Transverse colon (tissue), 4 donors: ENCODE results near the gene GPN2. TPM values are rescaled to one million over a fixed set of nuclear protein-coding genes. Genes with fewer than 3 reads are reported as not detected.
A peak's percentile ranks its signal among the peaks of the same experiment; 100 is the strongest.

Experiments used
- DNase-seq: peaks from one replicate; pipeline ENCODE4 v3.0.0-alpha.2; 2019
- H3K27ac ChIP-seq, 4 donors: fragments of 200-600 bp; sonication (generic); 2 replicates each; pipeline ENCODE4 v1.5.1; 2016 to 2018; ENCODE audit warnings: inconsistent platforms in 4 of 4
- H3K27me3 ChIP-seq: fragments of 200-600 bp; sonication (generic); 2 replicates; pipeline ENCODE4 v1.5.1; 2017; ENCODE audit warnings: inconsistent platforms
- H3K36me3 ChIP-seq, 4 donors: fragments of 200-600 bp; sonication (generic); 2 replicates each; pipeline ENCODE4 v1.5.1; 2017 to 2019; ENCODE audit warnings: inconsistent platforms in 4 of 4
- H3K4me1 ChIP-seq, 4 donors: fragments of 200-600 bp; sonication (generic); 2 replicates each; pipeline ENCODE4 v1.5.1; 2017 to 2020; ENCODE audit warnings: inconsistent platforms in 4 of 4
- H3K4me3 ChIP-seq, 4 donors: fragments of 200-600 bp; sonication (generic); 1 replicate in 1 of 4; 2 replicates in 3 of 4; pipeline versions ENCODE4 v1.5.1 to v1.6.1; 2017 to 2019; ENCODE audit warnings: inconsistent platforms in 4 of 4
- H3K9me3 ChIP-seq, 2 donors: fragments of 200-600 bp; sonication (generic); 2 replicates each; pipeline ENCODE4 v1.5.1; 2017 to 2019; ENCODE audit warnings: inconsistent platforms in 2 of 2
- CTCF ChIP-seq, 5 experiments: fragments of 200-600 bp in 3 of 5; fragments of 450-650 bp in 2 of 5; sonication (generic) in 3 of 5; IDR thresholded peaks; 1 replicate in 2 of 5; 2 replicates in 3 of 5; pipeline ENCODE4 v1.5.1; 2016 to 2017; ENCODE audit warnings: antibody characterized with exemption in 5 of 5, inconsistent platforms in 3 of 5, mild to moderate bottlenecking in 2 of 5, moderate library complexity in 1 of 5
- EP300 ChIP-seq: sonication (generic); formaldehyde crosslinking; IDR thresholded peaks from one replicate; pipeline ENCODE4 v1.6.1; 2017; ENCODE audit warnings: antibody characterized with exemption, low read depth
- POLR2A ChIP-seq: fragments of 450-650 bp; IDR thresholded peaks from one replicate; pipeline ENCODE4 v1.6.1; 2016; ENCODE audit warnings: antibody characterized with exemption, mild to moderate bottlenecking, moderate library complexity
- POLR2AphosphoS5 ChIP-seq, 3 donors: sonication (generic); formaldehyde crosslinking; IDR thresholded peaks; one replicate each; pipeline ENCODE4 v1.6.1; 2016; ENCODE audit warnings: antibody characterized with exemption in 3 of 3
- WGBS, 2 donors: methylation state at CpG; one replicate each; pipeline ENCODE4 v1.1.5; 2018; ENCODE audit warnings: low coverage in 1 of 2; 5-methylcytosine and 5-hydroxymethylcytosine counted together
- in situ Hi-C, 4 donors: fragments of 200-750 bp; cut with MboI; loops; one replicate each; pipeline versions ENCODE4 v1.15.0 to v1.15.1; 2017; ENCODE audit warnings: low sequenced_read_pairs in 3 of 4, low pct_ligation_motif_present in 1 of 4, low pct_unique_long_range_greater_than_20kb in 1 of 4
- intact Hi-C: fragments of 100-400 bp; cut with DNase I; formaldehyde crosslinking; loops from one replicate; pipeline ENCODE4 v1.15.1; 2023; ENCODE audit warnings: low total_unique reads
- total RNA-seq, 4 donors: library from RNA; depleted of rRNA; stranded (reverse); fragments of >200 nt; gene quantifications; one replicate each; pipeline ENCODE4 v1.1.0, GENCODE V29; 2016

Gene GPN2
- total RNA-seq, 4 donors from 2014 or later: 14.7 to 75.2 (median 28.7) TPM

DNA sequence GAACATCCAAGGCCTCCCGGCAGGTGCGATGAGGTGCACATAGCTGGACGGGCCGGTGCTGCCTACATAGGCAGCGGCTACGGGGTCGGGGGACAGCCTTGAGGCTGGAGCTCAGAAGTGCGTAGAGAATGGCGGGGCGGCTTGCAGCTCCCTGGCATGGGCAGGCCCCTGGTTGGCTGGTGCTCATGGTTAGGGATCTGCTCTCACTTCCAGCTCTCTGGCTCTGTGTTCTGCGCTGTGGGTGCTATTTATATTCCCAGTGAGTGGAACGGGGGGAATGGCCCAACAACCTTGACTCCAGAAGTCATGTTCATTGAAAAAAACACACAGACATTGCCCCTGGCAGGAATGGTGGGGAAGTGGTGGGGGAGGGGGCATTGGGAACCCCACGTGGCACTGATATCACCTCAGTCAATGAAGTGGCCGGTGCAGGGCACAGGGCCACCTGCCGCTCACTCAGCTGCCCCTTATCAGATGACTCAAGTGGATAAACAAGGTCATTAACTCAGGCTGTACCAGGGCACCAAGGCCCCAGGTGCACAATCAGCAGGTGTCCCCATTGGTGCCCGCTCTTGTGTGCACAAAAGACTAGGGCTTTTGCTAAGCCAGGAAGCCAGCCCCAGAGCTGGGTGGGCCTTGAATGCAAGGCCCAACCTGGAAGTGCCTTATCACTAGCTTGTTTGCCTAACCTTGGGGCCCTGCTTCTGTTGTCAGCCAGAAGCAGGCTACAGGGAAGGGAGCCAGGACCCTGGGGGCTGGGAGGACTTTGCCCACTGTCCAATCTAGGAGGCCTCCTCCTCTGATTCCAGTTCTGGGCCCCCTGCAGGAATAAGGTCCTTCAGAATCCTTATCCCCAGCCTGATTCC is 23.9 kb upstream of the GPN2 start, which contains the start of gene NR0B2:
TSS of gene NR0B2 (minus strand) at position 222 of the 866 bp plus-strand sequence. CDS start at position 187, 35 bp downstream.
- intact Hi-C loops (no loop called here), in situ Hi-C loops (no loop called here)
- peak; percentile 82 for DNase-seq
- 67 to 80% methylated on average over 4 to 15 of the region's 16 CpGs for WGBS, 2 donors
- Histone ChIP-seq H3K4me1 (peaks cover 0 to 32% (median 26%) of the 10 kb centered on the region in 4 donors), H3K36me3 (no peaks in the 10 kb centered on the region), H3K27ac (peak within 1 kb of the TSS; percentile 78 to 90 (median 82)), H3K4me3 (no peak within 1 kb of the TSS), H3K27me3 (no peaks in the 10 kb centered on the region), H3K9me3 (no peaks in the 10 kb centered on the region)
- TF ChIP-seq CTCF (IDR thresholded peaks at IDR 0.05) (no peak), POLR2A (peak; percentile 33), POLR2AphosphoS5 (IDR thresholded peaks at IDR 0.05) (peak; percentile 12 to 57 (median 46))

GRCh38 chr1:26913389-26913753 is 23.3 kb upstream of the GPN2 start:
- TF ChIP-seq POLR2AphosphoS5 (IDR thresholded peaks at IDR 0.05): no peak
- TF ChIP-seq EP300: no peak
- TF ChIP-seq POLR2A: no peak
- TF ChIP-seq CTCF (IDR thresholded peaks at IDR 0.05): no peak
- H3K27ac ChIP-seq: peak overlapping the region; percentile 78 to 90 (median 82)
- in situ Hi-C loops: no loop called here
- H3K4me1 ChIP-seq: peaks cover 0 to 32% (median 26%) of the 10 kb centered on the region in 4 donors
- intact Hi-C loops: no loop called here
- H3K4me3 ChIP-seq: no peak overlapping the region
- DNase-seq: no peak
- H3K9me3 ChIP-seq: no peaks in the 10 kb centered on the region
- H3K27me3 ChIP-seq: no peaks in the 10 kb centered on the region
- 67 to 70% methylated on average over 1 to 4 of the region's 5 CpGs for WGBS, 2 donors
- H3K36me3 ChIP-seq: no peaks in the 10 kb centered on the region

- Histone ChIP-seq H3K27ac (no peak overlapping the region), H3K27me3 (no peaks in the 10 kb centered on the region), H3K4me3 (no peak overlapping the region), H3K36me3 (no peaks in the 10 kb centered on the region), H3K4me1 (peaks cover 0 to 32% (median 26%) of the 10 kb centered on the region in 4 donors), H3K9me3 (no peaks in the 10 kb centered on the region)
- in situ Hi-C loops: no loop called here
- TF ChIP-seq CTCF (IDR thresholded peaks at IDR 0.05) (no peak), POLR2AphosphoS5 (IDR thresholded peaks at IDR 0.05) (no peak), POLR2A (no peak)
- intact Hi-C loops: no loop called here
- 20 to 55% methylated on average over 1 to 2 of the region's 2 CpGs for WGBS, 2 donors
- no peak for DNase-seq
These were observed 22.0 kb upstream of the GPN2 start for GRCh38 chr1:26912147-26912490.

DNA sequence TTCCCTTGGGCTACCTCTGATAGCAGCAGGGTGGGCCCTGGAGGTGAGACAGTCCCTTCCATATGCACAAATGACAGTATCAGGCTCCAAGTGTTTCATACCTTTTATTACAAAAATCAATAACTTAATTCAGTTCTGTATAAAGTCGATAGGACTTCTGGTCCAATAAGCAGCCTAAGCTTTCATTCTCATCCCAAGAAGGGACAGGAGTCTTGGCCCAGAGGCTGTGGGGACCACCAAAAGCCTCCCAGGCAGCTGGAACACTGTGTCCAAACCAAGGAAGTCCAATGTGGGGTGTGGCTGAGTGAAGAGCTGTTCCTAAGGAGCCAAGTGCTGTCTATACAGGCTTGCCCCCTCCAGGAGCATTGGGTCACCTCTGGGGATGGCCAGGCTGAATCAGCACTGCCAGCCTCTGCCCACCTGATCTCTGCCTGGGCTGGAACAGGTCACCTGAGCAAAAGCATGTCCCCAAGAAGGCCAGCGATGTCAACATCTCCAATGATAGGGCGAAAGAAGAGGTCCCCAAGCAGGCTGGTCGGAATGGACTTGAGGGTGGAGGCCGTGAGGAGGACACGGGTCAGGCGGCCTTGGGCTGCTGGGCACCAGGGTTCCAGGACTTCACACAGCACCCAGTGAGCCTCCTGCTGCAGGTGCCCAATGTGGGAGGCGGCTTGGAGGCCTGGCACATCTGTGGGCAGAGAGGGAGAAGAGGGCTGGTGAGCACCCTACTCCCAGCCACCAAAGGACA is 21.5 kb upstream of the GPN2 start:
- intact Hi-C loops (no loop called here), in situ Hi-C loops (no loop called here)
- no peaks in the 10 kb centered on the region for H3K9me3 ChIP-seq
- H3K27ac ChIP-seq: peak overlapping the region in 1 of 4 donors; percentile 55
- H3K27me3 ChIP-seq: no peaks in the 10 kb centered on the region
- H3K4me1 ChIP-seq: peaks cover 0 to 32% (median 26%) of the 10 kb centered on the region in 4 donors
- DNase-seq: no peak
- 80 to 88% methylated on average over 1 to 8 of the region's 8 CpGs for WGBS, 2 donors
- H3K4me3 ChIP-seq: no peak overlapping the region
- no peak for TF ChIP-seq EP300
- no peak for TF ChIP-seq POLR2A
- TF ChIP-seq POLR2AphosphoS5 (IDR thresholded peaks at IDR 0.05): no peak
- TF ChIP-seq CTCF (IDR thresholded peaks at IDR 0.05): no peak
- H3K36me3 ChIP-seq: no peaks in the 10 kb centered on the region
